ENCODE results near the gene GSTM5.

GSTM5 gene

GRCh38 chr1:109726007-109726406, 14.0 kb downstream of the GSTM5 start:
- H3K4me3 ChIP-seq (replicated peaks; ENCODE audit: insufficient read depth, low read length) = no peak overlapping the region

GRCh38 chr1:109726728-109727373, 14.8 kb downstream of the GSTM5 start:
- Histone ChIP-seq H3K27me3 (ENCODE audit: insufficient read depth, poor library complexity, severe bottlenecking) (no peaks in the 10 kb centered on the region), H3K27ac (replicated peaks) (no peak overlapping the region), H3K4me3 (replicated peaks; ENCODE audit: insufficient read depth, low read length) (no peak overlapping the region)
- TF ChIP-seq SPI1 (IDR thresholded peaks at IDR 0.05; ENCODE audit: borderline replicate concordance, low read depth) (no peak), CTCF (IDR thresholded peaks at IDR 0.05; ENCODE audit: insufficient read depth, low read length) (no peak), REST (IDR thresholded peaks at IDR 0.05; ENCODE audit: insufficient replicate concordance, low read depth) (no peak), GABPA (IDR thresholded peaks at IDR 0.05; ENCODE audit: low read depth) (no peak), POLR2AphosphoS5 (IDR thresholded peaks at IDR 0.05; ENCODE audit: low read depth) (no peak)
- DNase-seq (ENCODE audit: low read depth in 1 of 2, low spot score in 1 of 2) = no peak

More at GRCh38 chr1:109726007-109726406, 14.0 kb downstream of the GSTM5 start:
- no peak overlapping the region for H3K27ac ChIP-seq (replicated peaks)
- no peaks in the 10 kb centered on the region for H3K27me3 ChIP-seq (ENCODE audit: insufficient read depth, poor library complexity, severe bottlenecking)
- no peak for DNase-seq (ENCODE audit: low read depth in 1 of 2, low spot score in 1 of 2)
- TF ChIP-seq GABPA (IDR thresholded peaks at IDR 0.05; ENCODE audit: low read depth) = no peak
- no peak for TF ChIP-seq SPI1 (IDR thresholded peaks at IDR 0.05; ENCODE audit: borderline replicate concordance, low read depth)
- no peak for TF ChIP-seq REST (IDR thresholded peaks at IDR 0.05; ENCODE audit: insufficient replicate concordance, low read depth)
- no peak for TF ChIP-seq CTCF (IDR thresholded peaks at IDR 0.05; ENCODE audit: insufficient read depth, low read length)
- TF ChIP-seq POLR2AphosphoS5 (IDR thresholded peaks at IDR 0.05; ENCODE audit: low read depth) = no peak

GRCh38 chr1:109728870-109729269, 16.8 kb downstream of the GSTM5 start:
- Histone ChIP-seq H3K4me3 (replicated peaks; ENCODE audit: insufficient read depth, low read length) (no peak overlapping the region), H3K27me3 (ENCODE audit: insufficient read depth, poor library complexity, severe bottlenecking) (no peaks in the 10 kb centered on the region), H3K27ac (replicated peaks) (no peak overlapping the region)
- DNase-seq (ENCODE audit: low read depth in 1 of 2, low spot score in 1 of 2) = no peak
- TF ChIP-seq GABPA (IDR thresholded peaks at IDR 0.05; ENCODE audit: low read depth) = no peak
- no peak for TF ChIP-seq SPI1 (IDR thresholded peaks at IDR 0.05; ENCODE audit: borderline replicate concordance, low read depth)
- no peak for TF ChIP-seq CTCF (IDR thresholded peaks at IDR 0.05; ENCODE audit: insufficient read depth, low read length)
- no peak for TF ChIP-seq POLR2AphosphoS5 (IDR thresholded peaks at IDR 0.05; ENCODE audit: low read depth)
- TF ChIP-seq REST (IDR thresholded peaks at IDR 0.05; ENCODE audit: insufficient replicate concordance, low read depth) = no peak
